ENCODE measurements around the gene PTPN11. TPM values are rescaled to one million over a fixed set of nuclear protein-coding genes. Genes with fewer than 3 reads are reported as not detected.

The PTPN11 gene
- total and polyA plus RNA-seq, 9 donors, result 22.1 to 94.6 (median 62.7) TPM

DNA sequence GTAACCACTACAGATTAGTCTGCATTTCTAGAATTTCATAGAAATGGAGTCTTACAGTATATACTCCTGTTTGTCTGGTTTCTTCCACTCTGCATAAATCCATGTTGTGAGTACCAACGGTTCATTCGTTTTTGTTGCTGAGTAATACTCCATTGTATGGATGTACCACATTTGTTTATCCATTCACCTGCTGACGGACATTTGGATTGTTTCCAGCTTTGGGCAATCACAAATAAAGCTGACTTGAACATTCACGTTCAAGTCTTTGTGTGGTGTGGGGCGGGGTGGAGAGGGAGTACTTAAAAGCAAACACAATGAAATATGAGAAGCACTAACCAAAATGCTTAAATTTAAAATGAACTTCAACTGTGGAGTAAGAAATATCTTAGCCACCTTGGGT, 43.6 kb upstream of the PTPN11 start:
- Histone ChIP-seq H3K36me3 (no peaks in the 10 kb centered on the region), H3K9me3 (no peaks in the 10 kb centered on the region), H3K4me3 (no peak overlapping the region), H3K27me3 (no peaks in the 10 kb centered on the region), H3K4me1 (ENCODE audit: insufficient read depth) (no peaks in the 10 kb centered on the region), H3K27ac (no peak overlapping the region)
- no peak for DNase-seq
- 82 to 87% (median 83%) methylated on average over 5 of the region's 5 CpGs for WGBS, 3 donors
- no peak for TF ChIP-seq EP300 (IDR thresholded peaks at IDR 0.05)
- TF ChIP-seq, protein P1, sequence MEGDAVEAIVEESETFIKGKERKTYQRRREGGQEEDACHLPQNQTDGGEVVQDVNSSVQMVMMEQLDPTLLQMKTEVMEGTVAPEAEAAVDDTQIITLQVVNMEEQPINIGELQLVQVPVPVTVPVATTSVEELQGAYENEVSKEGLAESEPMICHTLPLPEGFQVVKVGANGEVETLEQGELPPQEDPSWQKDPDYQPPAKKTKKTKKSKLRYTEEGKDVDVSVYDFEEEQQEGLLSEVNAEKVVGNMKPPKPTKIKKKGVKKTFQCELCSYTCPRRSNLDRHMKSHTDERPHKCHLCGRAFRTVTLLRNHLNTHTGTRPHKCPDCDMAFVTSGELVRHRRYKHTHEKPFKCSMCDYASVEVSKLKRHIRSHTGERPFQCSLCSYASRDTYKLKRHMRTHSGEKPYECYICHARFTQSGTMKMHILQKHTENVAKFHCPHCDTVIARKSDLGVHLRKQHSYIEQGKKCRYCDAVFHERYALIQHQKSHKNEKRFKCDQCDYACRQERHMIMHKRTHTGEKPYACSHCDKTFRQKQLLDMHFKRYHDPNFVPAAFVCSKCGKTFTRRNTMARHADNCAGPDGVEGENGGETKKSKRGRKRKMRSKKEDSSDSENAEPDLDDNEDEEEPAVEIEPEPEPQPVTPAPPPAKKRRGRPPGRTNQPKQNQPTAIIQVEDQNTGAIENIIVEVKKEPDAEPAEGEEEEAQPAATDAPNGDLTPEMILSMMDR (IDR thresholded peaks at IDR 0.05), result no peak
- intact Hi-C loops (cut with DNase I), result no loop called here

DNA sequence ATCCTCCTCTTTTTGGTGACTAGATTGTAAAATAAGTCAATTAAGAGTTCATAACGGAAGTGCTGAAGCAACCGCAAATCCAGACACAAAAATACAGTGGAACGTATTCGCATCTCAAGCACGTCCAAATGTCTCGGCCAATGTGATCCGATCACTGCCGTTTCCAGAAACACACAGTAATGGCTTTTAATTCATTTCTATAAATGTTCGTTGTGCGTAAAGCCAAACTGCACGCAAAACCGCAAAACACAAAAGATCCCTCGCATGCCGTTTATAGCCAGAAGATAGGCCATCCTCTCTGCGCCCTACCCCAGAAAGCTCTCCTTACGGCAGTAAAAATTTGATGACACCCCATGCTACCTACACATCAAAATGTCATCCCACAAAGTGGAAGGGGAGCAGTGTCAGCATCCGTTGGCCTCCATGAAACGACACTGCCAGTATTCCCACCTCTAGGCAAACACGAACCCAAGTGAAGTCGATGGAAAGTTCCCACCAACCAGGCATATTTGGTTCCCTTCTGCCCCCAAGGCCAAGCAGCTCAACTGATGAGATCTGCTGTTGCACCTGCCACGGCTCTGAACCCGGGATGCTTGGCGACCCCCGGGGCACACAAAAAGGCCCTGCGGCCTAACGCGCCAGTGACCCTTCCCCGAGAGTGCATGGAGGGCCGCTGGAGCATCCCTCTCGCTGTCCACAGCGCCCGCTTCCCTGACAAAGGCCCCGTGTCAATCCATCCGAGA, 37.9 kb upstream of the PTPN11 start:
- no peaks in the 10 kb centered on the region for H3K27me3 ChIP-seq
- H3K4me3 ChIP-seq, result peak overlapping the region; percentile 64
- peaks cover 7% of the 10 kb centered on the region for H3K4me1 ChIP-seq (ENCODE audit: insufficient read depth)
- H3K9me3 ChIP-seq, result no peaks in the 10 kb centered on the region
- H3K36me3 ChIP-seq, result no peaks in the 10 kb centered on the region
- H3K27ac ChIP-seq, result no peak overlapping the region
- intact Hi-C loops (cut with DNase I), result loop anchor here in 1 of 4 donors (5.0 to 10.0 kb wide), 2 partner anchors 184 to 446 kb away; no protein-coding TSS in a partner anchor
- no peak for TF ChIP-seq POLR2A (IDR thresholded peaks at IDR 0.05)
- no peak for TF ChIP-seq EP300 (IDR thresholded peaks at IDR 0.05)
- TF ChIP-seq, protein P1 (IDR thresholded peaks at IDR 0.05), result no peak
- WGBS, 3 donors, result 49 to 52% (median 51%) methylated on average over 34 of the region's 34 CpGs
- peak in 1 of 5 donors; percentile 24 for DNase-seq

- Histone ChIP-seq H3K27me3 (no peaks in the 10 kb centered on the region), H3K36me3 (no peaks in the 10 kb centered on the region), H3K9me3 (no peaks in the 10 kb centered on the region), H3K27ac (peak overlapping the region; percentile 61 to 67), H3K4me1 (ENCODE audit: insufficient read depth) (peaks cover 7% of the 10 kb centered on the region), H3K4me3 (peak overlapping the region; percentile 64)
- intact Hi-C loops (cut with DNase I), result loop anchor here in 1 of 4 donors (5.0 to 10.0 kb wide), 2 partner anchors 184 to 447 kb away; no protein-coding TSS in a partner anchor
- 1 to 2% (median 1%) methylated on average over 30 to 33 of the region's 33 CpGs for WGBS, 3 donors
- peak in 3 of 5 donors; percentile 35 to 51 (median 43) for DNase-seq
- no peak for TF ChIP-seq EP300 (IDR thresholded peaks at IDR 0.05)
- TF ChIP-seq POLR2A (IDR thresholded peaks at IDR 0.05), result no peak
- TF ChIP-seq, protein P1 (IDR thresholded peaks at IDR 0.05), result no peak
Measured at GRCh38 chr12:112381406-112381882, 37.3 kb upstream of the PTPN11 start.

GRCh38 chr12:112381883-112382796, 36.6 kb upstream of the PTPN11 start, which contains the start of gene HECTD4:
Gene HECTD4 (minus strand): TSS chr12:112382431. CDS start chr12:112382128, 303 bp downstream.
- peaks cover 7% of the 10 kb centered on the region for H3K4me1 ChIP-seq (ENCODE audit: insufficient read depth)
- intact Hi-C loops (cut with DNase I), result loop anchor here in 1 of 4 donors (5.0 to 10.0 kb wide), 2 partner anchors 185 to 447 kb away; no protein-coding TSS in a partner anchor
- TF ChIP-seq, protein P1 (IDR thresholded peaks at IDR 0.05), result no peak
- TF ChIP-seq POLR2A (IDR thresholded peaks at IDR 0.05) (peak; percentile 38), EP300 (IDR thresholded peaks at IDR 0.05) (no peak)
- no peaks in the 10 kb centered on the region for H3K36me3 ChIP-seq
- peak within 1 kb of the TSS; percentile 64 for H3K4me3 ChIP-seq
- H3K27me3 ChIP-seq, result no peaks in the 10 kb centered on the region
- H3K9me3 ChIP-seq, result no peaks in the 10 kb centered on the region
- DNase-seq, result peak; percentile 92 to 98 (median 93)
- WGBS, 3 donors, result 0 to 2% (median 0%) methylated on average over 41 to 102 of the region's 106 CpGs
- peak within 1 kb of the TSS; percentile 61 to 67 for H3K27ac ChIP-seq
